Endothelial cell of umbilical vein (primary cell): Measurements from ENCODE around the gene KMT2C. TPM values are rescaled to one million over a fixed set of nuclear protein-coding genes. Genes with fewer than 3 reads are reported as not detected.
"Not testable (repeated sequence)": the region's sequence is repeated elsewhere in the genome, so short reads cannot be mapped to it uniquely, and the experiment has no call there.

Experiments
- BruUV-seq: library from RNA; stranded (reverse); fragments of 400-500 nt; replicated peaks from 2 replicates; lab custom pipeline; 2021; lab: Mats Ljungman, UMichigan
- CTCF ChIA-PET: fragments of 300-600, 350-600 bp; sonication (Branson Sonifier 250); formaldehyde crosslinking; loops from one replicate; lab custom pipeline; 2021; ENCODE audit warnings: antibody characterized with exemption, inconsistent platforms; lab: Charles Lee
- POLR2A ChIA-PET: fragments of 300-600, 350-600 bp; sonication (Branson Sonifier 250); formaldehyde crosslinking; loops from one replicate; lab custom pipeline; 2021; ENCODE audit warnings: antibody characterized with exemption, inconsistent platforms; lab: Charles Lee
- DNase-seq: peaks from one replicate; pipeline ENCODE4 v3.0.0-alpha.2; 2011; ENCODE audit warnings: low read depth, low spot score
- FAIRE-seq: peaks from 2 replicates; lab custom pipeline; 2011; peaks lifted over from hg19 to GRCh38; lab: Jason Lieb, UNC
- H2AFZ ChIP-seq: 2 replicates; pipeline ENCODE4 v1.6.0; 2012; ENCODE audit warnings: low read depth, low read length, control low read depth, inconsistent platforms
- H3K27ac ChIP-seq: 2 replicates; pipeline ENCODE4 v1.5.1; 2011; ENCODE audit warnings: low read depth, mild to moderate bottlenecking, control low read depth, low read length, moderate library complexity; ENCODE audit not compliant: insufficient read depth
- H3K27me3 ChIP-seq, 2 experiments: 2 replicates each; pipeline versions ENCODE4 v1.6.0 to v1.6.1; 2011; ENCODE audit warnings: low read length in 2 of 2, mixed read lengths in 1 of 2; ENCODE audit not compliant: control insufficient read depth in 2 of 2, insufficient read depth in 2 of 2
- H3K36me3 ChIP-seq, 2 experiments: 2 replicates in 1 of 2; 3 replicates in 1 of 2; pipeline ENCODE4 v1.5.1; 2011; ENCODE audit warnings: low read length in 2 of 2, mild to moderate bottlenecking in 1 of 2, moderate library complexity in 1 of 2; ENCODE audit not compliant: control insufficient read depth in 2 of 2, insufficient read depth in 2 of 2; ENCODE audit errors: extremely low read depth in 1 of 2
- H3K4me1 ChIP-seq: 3 replicates; pipeline ENCODE4 v1.5.1; 2011; ENCODE audit warnings: mild to moderate bottlenecking, low read length; ENCODE audit not compliant: control insufficient read depth, insufficient read depth; ENCODE audit errors: extremely low read depth
- H3K4me2 ChIP-seq: 2 replicates; pipeline ENCODE4 v1.6.1; 2011; ENCODE audit warnings: low read length, control low read depth, mixed read lengths; ENCODE audit not compliant: insufficient read depth
- H3K4me3 ChIP-seq, 3 experiments: fragments of 200-600 bp in 1 of 3; sonication (generic), shearing (Covaris generic) in 1 of 3; replicated peaks in 1 of 3; 2 replicates each; pipeline ENCODE4 v1.5.1; 2011 to 2016; ENCODE audit warnings: control low read depth in 3 of 3, low read length in 3 of 3, mild to moderate bottlenecking in 2 of 3, inconsistent platforms in 1 of 3, low read depth in 1 of 3, moderate library complexity in 1 of 3; ENCODE audit not compliant: insufficient read depth in 1 of 3
- H3K79me2 ChIP-seq: 2 replicates; pipeline ENCODE4 v1.6.0; 2012; ENCODE audit warnings: low read length, inconsistent platforms; ENCODE audit not compliant: control insufficient read depth, insufficient read depth
- H3K9ac ChIP-seq: replicated peaks from 2 replicates; pipeline ENCODE3; 2011; ENCODE audit warnings: low read length, control low read depth; ENCODE audit not compliant: insufficient read depth; ENCODE audit errors: extremely low read depth
- H3K9me1 ChIP-seq: replicated peaks from 3 replicates; pipeline ENCODE4 v1.6.0; 2011; ENCODE audit warnings: mild to moderate bottlenecking, low read length; ENCODE audit not compliant: control insufficient read depth, insufficient read depth; ENCODE audit errors: extremely low read depth
- H3K9me3 ChIP-seq: replicated peaks from 2 replicates; pipeline ENCODE4 v1.5.1; 2012; ENCODE audit warnings: low read length, inconsistent platforms; ENCODE audit not compliant: control insufficient read depth, insufficient read depth
- H4K20me1 ChIP-seq: replicated peaks from 2 replicates; pipeline ENCODE3; 2011; ENCODE audit warnings: mild to moderate bottlenecking, low read length; ENCODE audit not compliant: control insufficient read depth, insufficient read depth; ENCODE audit errors: extremely low read depth
- EZH2 ChIP-seq: IDR thresholded peaks from 2 replicates; pipeline ENCODE4 v1.6.1; 2012; ENCODE audit warnings: borderline replicate concordance, low read depth, mild to moderate bottlenecking, moderate library complexity, low read length, inconsistent platforms; ENCODE audit not compliant: severe bottlenecking
- FOS ChIP-seq: IDR thresholded peaks from 2 replicates; pipeline ENCODE4 v1.6.1; 2011; ENCODE audit warnings: mild to moderate bottlenecking, low read length, moderate library complexity, borderline replicate concordance; ENCODE audit not compliant: insufficient read depth
- GATA2 ChIP-seq: IDR thresholded peaks from 2 replicates; pipeline ENCODE4 v1.7.0; 2011; ENCODE audit warnings: low read depth, mild to moderate bottlenecking, moderate library complexity, mixed read lengths, low read length; ENCODE audit not compliant: insufficient read length, insufficient read depth
- JUN ChIP-seq: IDR thresholded peaks from 2 replicates; pipeline ENCODE4 v1.6.1; 2011; ENCODE audit warnings: borderline replicate concordance, low read depth; ENCODE audit not compliant: insufficient read length, insufficient read depth
- MYC ChIP-seq: IDR thresholded peaks from one replicate; pipeline ENCODE4 v1.6.1; 2011; ENCODE audit warnings: mild to moderate bottlenecking, low read depth, low read length
- POLR2A ChIP-seq: IDR thresholded peaks from 2 replicates; pipeline ENCODE4 v1.6.1; 2012; ENCODE audit warnings: low read depth, mild to moderate bottlenecking, control low read depth, low read length
- POLR2AphosphoS5 ChIP-seq: IDR thresholded peaks from 2 replicates; pipeline ENCODE4 v1.6.1; 2012; ENCODE audit warnings: low read depth, mild to moderate bottlenecking, control low read depth, low read length, moderate library complexity; ENCODE audit not compliant: insufficient read depth
- dilution Hi-C: fragments of 300-500 bp; cut with MboI; formaldehyde crosslinking; loops from one replicate; pipeline ENCODE4 v1.15.0; 2019; ENCODE audit warnings: low sequenced_read_pairs; ENCODE audit not compliant: extremely low pct_ligation_motif_present
- intact Hi-C: fragments of 100-400 bp; cut with micrococcal nuclease; formaldehyde crosslinking; loops from one replicate; pipeline ENCODE4 v1.10.0; 2022
- polyA plus RNA-seq, 4 experiments: library from polyadenylated mRNA; depleted of rRNA in 3 of 4; stranded (reverse) in 3 of 4; unstranded in 1 of 4; fragments of >200 nt; gene quantifications; 2 replicates each; pipeline versions ENCODE4 v1.2.1 to v1.2.3, GENCODE V29; 2011 to 2012; ENCODE audit warnings: missing spikeins in 1 of 4
- total RNA-seq: library from RNA; stranded (reverse); gene quantifications from 2 replicates; pipeline ENCODE4 v1.2.3, GENCODE V29; 2021
- TF ChIP-seq, protein P1 (sequence below): IDR thresholded peaks from 2 replicates; pipeline ENCODE4 v1.6.1; 2011; ENCODE audit not compliant: insufficient read depth, insufficient read length
- TF ChIP-seq, protein P2 (sequence below), 2 donors: IDR thresholded peaks; 1 replicate in 1 of 2; 2 replicates in 1 of 2; pipeline ENCODE4 v1.5.1; 2011; ENCODE audit warnings: low read length in 2 of 2, mild to moderate bottlenecking in 2 of 2, moderate library complexity in 2 of 2, control low read depth in 1 of 2, inconsistent platforms in 1 of 2, low read depth in 1 of 2; ENCODE audit not compliant: insufficient read depth in 1 of 2; ENCODE audit errors: extremely low read depth in 1 of 2

The KMT2C gene
- total and polyA plus RNA-seq, 2 donors (not counting 3 experiments of a cell fraction or from before 2014, with no cell fraction given): 8.0 to 53.7 TPM

DNA sequence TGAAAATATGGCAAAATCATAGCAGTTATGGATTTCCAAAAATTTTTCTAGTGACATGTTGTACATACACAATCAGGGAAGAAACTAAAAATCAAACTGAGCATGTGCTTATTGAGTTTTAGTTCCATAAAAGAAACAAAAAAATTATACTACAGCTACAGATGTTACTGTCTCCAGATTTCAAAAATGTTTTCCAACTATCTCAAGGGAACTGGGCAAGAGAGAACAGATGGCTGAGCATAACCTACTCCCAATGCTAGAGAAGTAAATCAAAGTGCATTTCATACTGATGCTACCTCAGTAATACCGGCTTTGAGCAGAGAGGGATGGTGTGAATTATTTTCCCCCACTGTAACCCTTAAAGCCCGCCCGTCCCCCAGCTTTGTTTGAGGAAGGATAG lies 40.7 kb upstream of the KMT2C start:
- Histone ChIP-seq H3K4me3 (no peak overlapping the region), H2AFZ (no peak overlapping the region), H3K27me3 (no peaks in the 10 kb centered on the region), H3K36me3 (no peaks in the 10 kb centered on the region), H3K79me2 (no peaks in the 10 kb centered on the region), H3K9ac (no peak overlapping the region), H3K4me2 (no peak overlapping the region), H4K20me1 (no peaks in the 10 kb centered on the region), H3K9me3 (no peaks in the 10 kb centered on the region), H3K9me1 (no peaks in the 10 kb centered on the region), H3K27ac (no peak overlapping the region), H3K4me1 (no peaks in the 10 kb centered on the region)
- BruUV-seq: no TSS peak
- DNase-seq (no peak), FAIRE-seq (no peak)
- ChIA-PET CTCF (interaction anchor here (0.9 kb wide), 1 partner anchor 10 kb away, joined by 3 read pairs; no protein-coding TSS in a partner anchor), POLR2A (no interaction called here)
- TF ChIP-seq MYC (no peak), EZH2 (no peak), FOS (no peak), POLR2A (no peak), POLR2AphosphoS5 (no peak), GATA2 (no peak), JUN (no peak)
- TF ChIP-seq, protein P1, sequence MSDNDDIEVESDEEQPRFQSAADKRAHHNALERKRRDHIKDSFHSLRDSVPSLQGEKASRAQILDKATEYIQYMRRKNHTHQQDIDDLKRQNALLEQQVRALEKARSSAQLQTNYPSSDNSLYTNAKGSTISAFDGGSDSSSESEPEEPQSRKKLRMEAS: no peak
- TF ChIP-seq, protein P2, sequence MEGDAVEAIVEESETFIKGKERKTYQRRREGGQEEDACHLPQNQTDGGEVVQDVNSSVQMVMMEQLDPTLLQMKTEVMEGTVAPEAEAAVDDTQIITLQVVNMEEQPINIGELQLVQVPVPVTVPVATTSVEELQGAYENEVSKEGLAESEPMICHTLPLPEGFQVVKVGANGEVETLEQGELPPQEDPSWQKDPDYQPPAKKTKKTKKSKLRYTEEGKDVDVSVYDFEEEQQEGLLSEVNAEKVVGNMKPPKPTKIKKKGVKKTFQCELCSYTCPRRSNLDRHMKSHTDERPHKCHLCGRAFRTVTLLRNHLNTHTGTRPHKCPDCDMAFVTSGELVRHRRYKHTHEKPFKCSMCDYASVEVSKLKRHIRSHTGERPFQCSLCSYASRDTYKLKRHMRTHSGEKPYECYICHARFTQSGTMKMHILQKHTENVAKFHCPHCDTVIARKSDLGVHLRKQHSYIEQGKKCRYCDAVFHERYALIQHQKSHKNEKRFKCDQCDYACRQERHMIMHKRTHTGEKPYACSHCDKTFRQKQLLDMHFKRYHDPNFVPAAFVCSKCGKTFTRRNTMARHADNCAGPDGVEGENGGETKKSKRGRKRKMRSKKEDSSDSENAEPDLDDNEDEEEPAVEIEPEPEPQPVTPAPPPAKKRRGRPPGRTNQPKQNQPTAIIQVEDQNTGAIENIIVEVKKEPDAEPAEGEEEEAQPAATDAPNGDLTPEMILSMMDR (IDR thresholded peaks at IDR 0.05; ENCODE audit: extremely low read depth in 1 of 2, insufficient read depth in 1 of 2, low read depth in 1 of 2, low read length in 2 of 2): no peak
- dilution Hi-C loops: no loop called here
- intact Hi-C loops: no loop called here

DNA sequence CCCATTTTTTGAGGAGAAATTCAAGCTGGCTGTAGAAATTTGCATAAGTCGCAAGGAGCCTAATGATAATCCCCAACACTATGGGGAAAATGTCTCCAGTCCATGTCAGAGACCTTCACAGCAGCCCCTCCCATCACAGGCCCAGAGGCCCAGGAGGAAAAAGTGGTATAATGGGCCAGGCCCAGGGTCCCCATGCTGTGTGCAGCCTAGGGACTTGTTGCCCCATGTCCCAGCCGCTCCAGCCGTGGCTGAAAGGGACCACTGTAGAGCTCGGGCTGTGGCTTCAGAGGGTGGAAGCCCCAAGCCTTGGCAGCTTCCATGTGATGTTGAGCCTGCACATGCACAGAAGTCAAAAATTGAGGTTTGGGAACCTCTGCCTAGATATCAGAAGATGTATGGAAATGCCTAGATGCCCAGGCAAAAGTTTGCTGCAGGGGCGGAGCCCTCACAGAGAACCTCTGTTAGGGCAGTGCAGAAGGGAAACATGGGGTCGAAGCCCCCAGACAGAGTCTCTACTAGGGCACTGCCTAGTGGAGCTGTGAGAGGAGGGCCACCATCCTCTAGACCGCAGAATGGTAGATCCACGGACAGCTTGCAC lies 35.3 kb upstream of the KMT2C start:
- H3K79me2 ChIP-seq, H4K20me1 ChIP-seq, POLR2A ChIA-PET, H3K27ac ChIP-seq, DNase-seq, H3K9ac ChIP-seq, FAIRE-seq, BruUV-seq, H3K4me1 ChIP-seq, H3K4me3 ChIP-seq, H3K9me3 ChIP-seq, H3K9me1 ChIP-seq, H3K4me2 ChIP-seq, H2AFZ ChIP-seq, CTCF ChIA-PET, H3K27me3 ChIP-seq, dilution Hi-C loops, intact Hi-C loops, H3K36me3 ChIP-seq: not testable (repeated sequence)
